HG02763 (cell line): Measurements from ENCODE around the gene MYH6.

ENCODE experiments used
- ATAC-seq: cut with Tn5 transposase; IDR thresholded peaks from one replicate; pipeline ENCODE4 v1.9.1; 2021; ENCODE audit warnings: mild to moderate bottlenecking, moderate library complexity; ENCODE audit not compliant: unreplicated experiment

Gene MYH6

GRCh38 chr14:23360496-23360895 lies 47.6 kb downstream of the MYH6 start:
- no peak for ATAC-seq

GRCh38 chr14:23359722-23360447 lies 48.2 kb downstream of the MYH6 start:
- no peak for ATAC-seq

- ATAC-seq = no peak
Observed at GRCh38 chr14:23359167-23359626, 48.9 kb downstream of the MYH6 start.

- ATAC-seq = no peak
Observed at GRCh38 chr14:23358553-23359166, 49.4 kb downstream of the MYH6 start.

- no peak for ATAC-seq
Observed at GRCh38 chr14:23358042-23358441, 50.0 kb downstream of the MYH6 start.

- ATAC-seq = no peak
Observed at GRCh38 chr14:23357261-23357660, 50.8 kb downstream of the MYH6 start.

- no peak for ATAC-seq
Observed at GRCh38 chr14:23356662-23357061, 51.4 kb downstream of the MYH6 start.

- no peak for ATAC-seq
Observed at GRCh38 chr14:23355871-23356435, 52.1 kb downstream of the MYH6 start.

- no peak for ATAC-seq
Observed at GRCh38 chr14:23354990-23355389, 53.1 kb downstream of the MYH6 start.

- ATAC-seq = no peak
Observed at GRCh38 chr14:23353433-23353780, 54.7 kb downstream of the MYH6 start.

GRCh38 chr14:23352506-23353432 lies 55.3 kb downstream of the MYH6 start, which contains the start of gene SLC22A17:
TSS of gene SLC22A17 (minus strand) at chr14:23352887.
- no peak for ATAC-seq

- no peak for ATAC-seq
Observed at GRCh38 chr14:23351681-23352505, 56.2 kb downstream of the MYH6 start.

GRCh38 chr14:23349156-23349845 lies 58.8 kb downstream of the MYH6 start:
- ATAC-seq = no peak

- ATAC-seq = no peak
Observed at GRCh38 chr14:23348297-23348655, 59.8 kb downstream of the MYH6 start.

- no peak for ATAC-seq
Observed at GRCh38 chr14:23347406-23348296, 60.4 kb downstream of the MYH6 start.

- no peak for ATAC-seq
Observed at GRCh38 chr14:23346693-23347405, 61.2 kb downstream of the MYH6 start.

GRCh38 chr14:23345987-23346692 lies 61.9 kb downstream of the MYH6 start:
- no peak for ATAC-seq

GRCh38 chr14:23344481-23344880 lies 63.6 kb downstream of the MYH6 start:
- no peak for ATAC-seq
